HAP-1 (cell line): ENCODE results near the gene CISD1.
"Not testable (repeated sequence)": the region's sequence is repeated elsewhere in the genome, so short reads cannot be mapped to it uniquely, and the experiment has no call there.

Experiments used
- DNase-seq, 2 experiments: peaks; one replicate each; pipeline ENCODE4 v3.0.0-alpha.2; 2016 to 2020; ENCODE audit warnings: low spot score in 2 of 2
- H3K27me3 ChIP-seq: fragments of 250-450 bp; sonication (Bioruptor Pico); 2 replicates; pipeline ENCODE4 v1.5.1; 2020; ENCODE audit warnings: low read depth, mild to moderate bottlenecking, moderate library complexity
- H3K36me3 ChIP-seq: fragments of 250-450 bp; sonication (Bioruptor Pico); replicated peaks from 2 replicates; pipeline ENCODE4 v1.5.1; 2020; ENCODE audit warnings: mild to moderate bottlenecking
- H3K4me1 ChIP-seq: fragments of 250-450 bp; sonication (Bioruptor Pico); 2 replicates; pipeline ENCODE4 v1.5.1; 2020; ENCODE audit warnings: mild to moderate bottlenecking
- H3K4me3 ChIP-seq: fragments of 250-450 bp; sonication (Bioruptor Pico); 2 replicates; pipeline ENCODE4 v1.5.1; 2020; ENCODE audit warnings: mild to moderate bottlenecking, moderate library complexity
- H3K9me3 ChIP-seq: fragments of 250-450 bp; sonication (Bioruptor Pico); 2 replicates; pipeline ENCODE4 v1.5.1; 2020; ENCODE audit warnings: mild to moderate bottlenecking, moderate library complexity
- in situ Hi-C: fragments of 300-500 bp; cut with MboI; formaldehyde crosslinking; loops from 3 replicates; pipeline ENCODE4 v1.14.3; 2020; ENCODE audit warnings: low sequenced_read_pairs, inconsistent platforms, mixed read lengths

CISD1 gene

GRCh38 chr10:58253184-58253583 is 15.8 kb upstream of the CISD1 start:
- in situ Hi-C loops: no loop called here
- Histone ChIP-seq H3K36me3 (no peaks in the 10 kb centered on the region), H3K4me3 (no peak overlapping the region)

GRCh38 chr10:58254644-58255043 is 14.3 kb upstream of the CISD1 start:
- Histone ChIP-seq H3K36me3 (no peaks in the 10 kb centered on the region), H3K9me3 (no peaks in the 10 kb centered on the region), H3K4me1 (no peaks in the 10 kb centered on the region), H3K27me3 (no peaks in the 10 kb centered on the region), H3K4me3 (no peak overlapping the region)
- no peak for DNase-seq
- in situ Hi-C loops: no loop called here

More at GRCh38 chr10:58253184-58253583, 15.8 kb upstream of the CISD1 start:
- Histone ChIP-seq H3K27me3 (no peaks in the 10 kb centered on the region), H3K9me3 (no peaks in the 10 kb centered on the region), H3K4me1 (no peaks in the 10 kb centered on the region)
- no peak for DNase-seq

DNA sequence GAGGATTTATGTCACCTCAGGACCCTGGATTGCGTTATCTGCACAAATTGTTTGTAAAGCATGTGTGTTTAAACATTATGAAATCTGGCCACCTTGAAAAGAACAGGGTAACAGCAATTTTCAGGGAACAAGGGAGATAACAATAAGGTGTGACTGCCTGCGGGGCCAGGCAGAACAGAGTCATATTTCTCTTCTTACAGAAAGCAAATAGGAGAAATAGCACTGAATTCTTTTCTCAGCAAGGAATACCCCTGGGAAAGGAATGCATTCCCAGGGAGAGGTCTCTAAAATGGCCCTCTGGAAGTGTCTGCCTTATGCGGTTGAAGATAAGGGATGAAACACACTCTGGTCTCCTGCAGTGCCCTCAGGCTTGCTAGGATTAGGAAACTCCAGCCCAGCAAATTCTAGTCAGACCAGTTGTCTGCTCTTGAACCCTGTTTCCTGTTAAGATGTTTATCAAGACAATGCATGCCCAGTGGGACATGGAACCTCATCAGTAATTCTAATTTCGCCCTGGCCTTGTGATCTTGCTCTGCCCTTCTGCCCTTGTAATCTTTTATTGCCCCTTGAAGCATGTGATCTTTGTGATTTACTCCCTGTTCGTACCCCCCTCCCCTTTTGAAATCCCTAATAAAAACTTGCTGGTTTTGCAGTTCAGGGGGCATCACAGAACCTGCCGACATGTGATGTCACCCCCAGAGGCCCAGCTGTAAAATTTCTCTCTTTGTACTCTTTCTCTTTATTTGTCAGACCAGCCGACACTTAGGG is 12.8 kb upstream of the CISD1 start:
- H3K9me3 ChIP-seq, H3K4me3 ChIP-seq, H3K4me1 ChIP-seq, DNase-seq, H3K27me3 ChIP-seq, H3K36me3 ChIP-seq, in situ Hi-C loops: not testable (repeated sequence)

GRCh38 chr10:58258977-58259692 is 9.8 kb upstream of the CISD1 start:
- in situ Hi-C loops: no loop called here
- Histone ChIP-seq H3K4me3 (no peak overlapping the region), H3K36me3 (no peaks in the 10 kb centered on the region), H3K27me3 (no peaks in the 10 kb centered on the region), H3K4me1 (no peaks in the 10 kb centered on the region), H3K9me3 (no peaks in the 10 kb centered on the region)
- no peak for DNase-seq

- H3K27me3 ChIP-seq: no peaks in the 10 kb centered on the region
- H3K36me3 ChIP-seq: no peaks in the 10 kb centered on the region
- H3K4me3 ChIP-seq: no peak overlapping the region
- peaks cover 9% of the 10 kb centered on the region for H3K4me1 ChIP-seq
- no peaks in the 10 kb centered on the region for H3K9me3 ChIP-seq
- in situ Hi-C loops: no loop called here
- DNase-seq: no peak
Observed at GRCh38 chr10:58260334-58260733, 8.6 kb upstream of the CISD1 start.

GRCh38 chr10:58262766-58263165 is 6.2 kb upstream of the CISD1 start:
- Histone ChIP-seq H3K9me3 (no peaks in the 10 kb centered on the region), H3K36me3 (no peaks in the 10 kb centered on the region), H3K4me1 (peaks cover 16% of the 10 kb centered on the region), H3K27me3 (no peaks in the 10 kb centered on the region), H3K4me3 (no peak overlapping the region)
- in situ Hi-C loops: no loop called here
- DNase-seq: no peak

GRCh38 chr10:58264780-58265179 is 4.2 kb upstream of the CISD1 start:
- H3K27me3 ChIP-seq: no peaks in the 10 kb centered on the region
- no peaks in the 10 kb centered on the region for H3K9me3 ChIP-seq
- peak in 1 of 2 experiments; percentile 22 for DNase-seq
- in situ Hi-C loops: no loop called here
- peaks cover 16% of the 10 kb centered on the region for H3K4me1 ChIP-seq
- H3K36me3 ChIP-seq: no peaks in the 10 kb centered on the region
- H3K4me3 ChIP-seq: no peak overlapping the region

- Histone ChIP-seq H3K27me3 (no peaks in the 10 kb centered on the region), H3K4me1 (peaks cover 16% of the 10 kb centered on the region), H3K9me3 (no peaks in the 10 kb centered on the region), H3K4me3 (peak overlapping the region; percentile 65), H3K36me3 (no peaks in the 10 kb centered on the region)
- DNase-seq: no peak
- in situ Hi-C loops: no loop called here
Observed at GRCh38 chr10:58265249-58265648, 3.7 kb upstream of the CISD1 start.

GRCh38 chr10:58266003-58266825 is 2.7 kb upstream of the CISD1 start:
- Histone ChIP-seq H3K4me1 (peaks cover 21% of the 10 kb centered on the region), H3K9me3 (no peaks in the 10 kb centered on the region), H3K4me3 (peak overlapping the region; percentile 65), H3K36me3 (no peaks in the 10 kb centered on the region), H3K27me3 (no peaks in the 10 kb centered on the region)
- peak in 1 of 2 experiments; percentile 27 for DNase-seq
- in situ Hi-C loops: no loop called here

DNA sequence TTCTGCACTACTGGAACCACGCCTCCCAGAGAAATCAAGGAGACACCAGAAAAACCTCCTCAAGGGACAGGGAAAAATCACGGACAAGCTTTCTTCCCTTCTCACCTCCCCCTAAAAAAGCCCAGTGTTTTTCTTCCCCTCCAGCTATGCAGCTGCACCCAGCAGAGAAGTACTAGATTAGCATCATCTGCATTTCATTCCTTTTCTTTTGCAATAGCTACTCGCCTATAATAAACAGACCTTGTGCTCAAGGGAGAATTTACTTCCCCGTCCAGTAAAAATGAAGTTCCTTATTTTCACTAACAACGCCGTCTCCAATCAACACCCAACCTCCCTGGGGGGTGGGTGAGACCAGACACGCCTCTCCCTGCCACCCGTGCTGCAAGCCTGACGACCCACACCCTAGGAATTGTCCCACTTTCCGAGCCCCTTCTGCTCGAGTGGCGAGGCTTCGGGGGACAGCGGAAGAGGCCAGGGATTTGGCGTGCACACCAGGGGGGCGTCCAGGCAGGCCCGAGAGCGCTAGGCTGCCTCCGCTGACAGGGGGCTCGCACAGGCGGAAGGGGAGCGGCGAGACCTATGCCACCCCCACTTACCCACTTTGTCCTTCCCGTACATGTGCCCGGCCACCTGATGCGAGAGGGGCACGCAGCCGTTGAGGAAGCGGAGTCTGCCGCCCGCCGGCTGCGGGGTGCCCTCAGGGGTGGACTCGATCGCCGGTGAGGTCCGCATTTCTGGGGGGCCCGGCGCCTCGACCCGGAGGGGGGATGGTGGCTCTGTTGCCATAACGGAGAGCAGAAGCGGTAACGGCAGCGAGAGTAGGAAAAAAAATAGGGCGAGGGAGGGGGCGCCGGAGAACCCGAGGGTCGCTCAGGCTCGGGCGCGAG is 1.9 kb upstream of the CISD1 start:
- Histone ChIP-seq H3K4me3 (peak overlapping the region; percentile 65), H3K9me3 (no peaks in the 10 kb centered on the region), H3K27me3 (no peaks in the 10 kb centered on the region), H3K4me1 (peaks cover 21% of the 10 kb centered on the region), H3K36me3 (no peaks in the 10 kb centered on the region; the same call in 1 of the 2 replicates)
- peak; percentile 67 to 79 for DNase-seq
- in situ Hi-C loops: no loop called here

- DNase-seq: peak; percentile 83 to 93
- Histone ChIP-seq H3K9me3 (no peaks in the 10 kb centered on the region), H3K4me1 (peaks cover 21% of the 10 kb centered on the region), H3K4me3 (peak within 1 kb of the TSS; percentile 65), H3K36me3 (no peaks in the 10 kb centered on the region; the same call in 1 of the 2 replicates), H3K27me3 (no peaks in the 10 kb centered on the region)
- in situ Hi-C loops: no loop called here
Observed at GRCh38 chr10:58267713-58268453, 1.1 kb upstream of the CISD1 start, which contains the start of gene IPMK. Gene IPMK (minus strand): TSS chr10:58267894. CDS start chr10:58267611, 283 bp downstream.

DNA sequence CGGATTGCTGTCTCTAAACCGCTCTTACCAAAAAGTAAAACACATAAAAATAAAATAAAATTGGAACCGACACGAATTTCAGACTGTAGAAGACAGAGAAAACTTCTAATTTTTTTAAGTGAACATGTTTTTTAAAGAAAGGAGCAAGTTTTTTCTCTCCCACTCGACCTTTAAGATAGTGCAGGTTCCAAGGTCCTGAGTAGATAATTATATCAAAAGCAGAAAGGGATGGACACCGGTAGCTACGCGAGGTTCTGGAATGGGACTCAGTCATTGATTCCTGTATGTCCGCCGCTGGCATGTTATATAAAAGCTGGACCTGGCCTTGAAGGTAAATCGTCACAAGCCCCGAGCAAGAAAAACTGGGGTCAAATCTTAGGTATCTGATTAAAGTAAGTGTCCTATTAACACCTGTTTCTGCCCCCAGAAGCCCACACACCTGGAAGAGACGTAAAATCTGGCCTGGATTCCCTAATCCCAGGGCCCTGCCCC is 462 bp upstream of the CISD1 start:
- no peaks in the 10 kb centered on the region; the same call in 1 of the 2 replicates for H3K36me3 ChIP-seq
- H3K4me3 ChIP-seq: peak overlapping the region; percentile 65
- no peaks in the 10 kb centered on the region for H3K9me3 ChIP-seq
- peaks cover 21% of the 10 kb centered on the region for H3K4me1 ChIP-seq
- no peak for DNase-seq
- H3K27me3 ChIP-seq: no peaks in the 10 kb centered on the region
- in situ Hi-C loops: no loop called here
